Stimulated activated memory B cell treated with anti-CD40 and anti-IgM and Interleukin-4, amounts not matched to agents 10 μg/mL and 1 μg/mL and 100 μg/mL, for 72 hours (primary cell): ENCODE results near the gene DUX4.
"Not testable (repeated sequence)": the region's sequence is repeated elsewhere in the genome, so short reads cannot be mapped to it uniquely, and the experiment has no call there.

ENCODE experiments used
- ATAC-seq: fragments of 150-1000 bp; cut with Tn5 transposase; 2 replicates; pipeline ENCODE4 v1.10.0; 2021
- H3K27ac Mint-ChIP-seq: one replicate; pipeline ENCODE4 v1.8.0; 2022; ENCODE audit warnings: mild to moderate bottlenecking, mixed read lengths
- H3K27me3 Mint-ChIP-seq: one replicate; pipeline ENCODE4 v1.8.0; 2022; ENCODE audit warnings: mixed read lengths
- H3K36me3 Mint-ChIP-seq: one replicate; pipeline ENCODE4 v1.8.0; 2022; ENCODE audit warnings: mixed read lengths
- H3K4me1 Mint-ChIP-seq: one replicate; pipeline ENCODE4 v1.8.0; 2022; ENCODE audit warnings: mixed read lengths
- H3K4me3 Mint-ChIP-seq: one replicate; pipeline ENCODE4 v1.8.0; 2022; ENCODE audit warnings: mild to moderate bottlenecking, moderate library complexity, mixed read lengths
- H3K9me3 Mint-ChIP-seq: one replicate; pipeline ENCODE4 v1.8.0; 2022; ENCODE audit warnings: mixed read lengths

DUX4 gene

GRCh38 chr4:190173428-190173827, at the start of gene DUX4:
TSS of gene DUX4 (plus strand) at chr4:190173774. CDS start at chr4:190173774, 0 bp downstream.
- not testable (repeated sequence) for H3K27me3 Mint-ChIP-seq, H3K4me1 Mint-ChIP-seq, H3K4me3 Mint-ChIP-seq, H3K9me3 Mint-ChIP-seq, H3K27ac Mint-ChIP-seq, H3K36me3 Mint-ChIP-seq, ATAC-seq

GRCh38 chr4:190175436-190175835, 1.9 kb downstream of the DUX4 start:
- not testable (repeated sequence) for H3K27me3 Mint-ChIP-seq, H3K4me1 Mint-ChIP-seq, ATAC-seq, H3K4me3 Mint-ChIP-seq, H3K27ac Mint-ChIP-seq, H3K36me3 Mint-ChIP-seq, H3K9me3 Mint-ChIP-seq

DNA sequence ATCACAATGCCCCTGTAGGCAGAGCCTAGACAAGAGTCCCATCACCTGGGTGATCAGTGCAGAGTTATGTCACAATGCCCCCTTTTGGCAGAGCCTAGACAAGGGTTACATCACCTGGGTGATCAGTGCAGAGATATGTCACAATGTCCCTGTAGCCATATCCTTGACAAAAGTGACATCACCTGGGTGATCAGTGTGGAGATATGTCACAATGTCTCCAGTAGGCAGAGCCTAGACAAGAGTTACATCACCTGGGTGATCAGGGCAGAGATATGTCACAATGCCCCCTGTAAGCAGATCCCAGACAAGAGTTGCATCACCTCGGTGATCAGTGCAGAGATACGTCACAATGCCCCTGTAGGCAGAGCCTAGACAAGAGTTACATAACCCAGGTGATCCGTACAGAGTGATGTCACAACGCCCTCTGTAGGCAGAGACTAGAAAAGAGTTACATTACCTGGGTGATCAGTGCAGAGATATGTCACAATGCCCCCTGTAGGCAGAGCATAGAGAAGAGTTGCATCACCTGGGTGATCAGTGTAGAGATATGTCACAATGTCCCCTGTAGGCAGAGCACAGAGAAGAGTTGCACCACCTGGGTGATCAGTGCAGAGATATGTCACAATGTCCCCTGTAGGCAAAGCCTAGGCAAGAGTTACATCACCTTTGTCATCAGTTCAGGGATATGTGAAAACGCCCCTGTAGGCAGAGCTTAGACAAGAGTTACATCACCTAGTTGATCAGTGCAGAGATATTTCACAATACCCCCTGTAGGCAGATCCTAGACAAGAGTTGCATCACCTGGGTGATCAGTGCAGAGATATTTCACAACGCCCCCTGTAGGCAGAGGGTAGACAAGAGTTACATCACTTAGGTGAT, 4.4 kb downstream of the DUX4 start:
- not testable (repeated sequence) for H3K36me3 Mint-ChIP-seq

DNA sequence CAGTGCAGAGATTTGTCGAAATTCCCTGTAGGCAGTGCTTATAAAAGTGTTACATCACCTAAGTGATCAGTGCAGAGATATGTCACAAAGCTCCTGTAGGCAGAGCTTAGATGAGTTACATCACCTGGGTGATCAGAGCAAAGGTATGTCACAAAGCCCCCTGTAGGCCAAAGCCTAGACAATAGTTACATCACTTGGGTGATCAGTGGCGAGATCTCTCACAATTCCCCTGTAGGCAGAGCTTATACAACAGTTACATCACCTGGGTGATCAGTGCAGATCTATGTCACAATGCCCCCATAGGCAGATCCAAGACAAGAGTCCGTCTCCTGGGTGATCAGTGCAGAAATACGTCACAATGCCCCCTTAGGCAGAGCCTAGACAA, 5.0 kb downstream of the DUX4 start:
- H3K9me3 Mint-ChIP-seq, H3K27me3 Mint-ChIP-seq, H3K4me1 Mint-ChIP-seq, H3K27ac Mint-ChIP-seq, H3K36me3 Mint-ChIP-seq, H3K4me3 Mint-ChIP-seq: not testable (repeated sequence)
- peak; percentile 29 for ATAC-seq

More for the DNA sequence above, 4.4 kb downstream of the DUX4 start:
- H3K4me3 Mint-ChIP-seq, H3K4me1 Mint-ChIP-seq, H3K27me3 Mint-ChIP-seq, H3K27ac Mint-ChIP-seq, H3K9me3 Mint-ChIP-seq: not testable (repeated sequence)
- peak; percentile 57 for ATAC-seq

- H3K27me3 Mint-ChIP-seq, H3K36me3 Mint-ChIP-seq, H3K27ac Mint-ChIP-seq, H3K4me3 Mint-ChIP-seq, H3K9me3 Mint-ChIP-seq, H3K4me1 Mint-ChIP-seq: not testable (repeated sequence)
- ATAC-seq = peak; percentile 80
Measured at GRCh38 chr4:190179030-190179739, 5.6 kb downstream of the DUX4 start.

DNA sequence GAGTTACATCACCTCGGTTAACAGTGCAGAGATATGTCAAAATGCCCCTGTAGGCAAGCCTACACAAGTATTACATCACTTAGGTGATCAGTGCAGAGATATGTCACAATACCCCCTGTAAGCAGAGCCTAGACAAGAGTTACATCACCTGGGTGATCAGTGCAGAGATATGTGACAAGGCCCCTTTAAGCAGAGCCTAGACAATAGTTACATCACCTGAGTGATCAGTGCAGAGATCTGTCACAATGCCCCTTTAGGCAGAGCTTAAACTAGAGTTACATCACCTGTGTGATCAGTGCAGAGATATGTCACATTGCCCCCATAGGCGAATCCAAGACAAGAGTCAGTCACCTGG, 6.1 kb downstream of the DUX4 start:
- H3K27me3 Mint-ChIP-seq, H3K4me1 Mint-ChIP-seq, H3K4me3 Mint-ChIP-seq, H3K36me3 Mint-ChIP-seq, H3K9me3 Mint-ChIP-seq, H3K27ac Mint-ChIP-seq: not testable (repeated sequence)
- peak; percentile 62 for ATAC-seq

- H3K27me3 Mint-ChIP-seq, H3K4me3 Mint-ChIP-seq, H3K9me3 Mint-ChIP-seq, H3K4me1 Mint-ChIP-seq, H3K27ac Mint-ChIP-seq, H3K36me3 Mint-ChIP-seq: not testable (repeated sequence)
- ATAC-seq = peak; percentile 24
Measured at GRCh38 chr4:190180947-190181346, 7.4 kb downstream of the DUX4 start.

- not testable (repeated sequence) for H3K4me1 Mint-ChIP-seq, H3K4me3 Mint-ChIP-seq, H3K27ac Mint-ChIP-seq, ATAC-seq, H3K36me3 Mint-ChIP-seq, H3K27me3 Mint-ChIP-seq, H3K9me3 Mint-ChIP-seq
Measured at GRCh38 chr4:190181481-190182100, 8.0 kb downstream of the DUX4 start.

DNA sequence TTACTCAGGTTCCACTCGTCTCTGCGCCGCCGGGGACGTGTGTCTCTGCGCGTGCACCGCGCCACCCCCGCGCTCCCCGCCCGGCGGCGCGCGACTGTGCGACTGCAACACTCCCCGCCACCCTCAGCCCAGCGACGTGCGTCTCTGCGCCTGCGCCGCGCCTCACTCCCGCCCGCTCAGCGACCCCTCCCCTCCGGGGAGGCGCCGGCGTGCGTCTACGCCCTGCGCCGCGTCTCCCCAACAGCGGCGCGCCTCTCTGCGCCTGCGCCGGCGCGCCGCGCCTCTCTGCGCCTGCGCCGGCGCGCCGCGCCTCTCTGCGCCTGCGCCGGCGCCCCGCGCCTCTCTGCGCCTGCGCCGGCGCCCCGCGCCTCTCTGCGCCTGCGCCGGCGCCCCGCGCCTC, 29.9 kb downstream of the DUX4 start:
- H3K27ac Mint-ChIP-seq, H3K36me3 Mint-ChIP-seq, ATAC-seq, H3K4me3 Mint-ChIP-seq, H3K27me3 Mint-ChIP-seq, H3K4me1 Mint-ChIP-seq, H3K9me3 Mint-ChIP-seq: not testable (repeated sequence)
